SH-SY5Y (cell line): ENCODE results near the gene PPP2R2C.

Source experiments
- GATA2 ChIP-seq: IDR thresholded peaks from 2 replicates; pipeline ENCODE4 v1.6.1; 2011; ENCODE audit warnings: mild to moderate bottlenecking, low read depth, low read length
- GATA3 ChIP-seq: IDR thresholded peaks from 2 replicates; pipeline ENCODE4 v1.6.1; 2011; ENCODE audit warnings: low read depth, mild to moderate bottlenecking, low read length, moderate library complexity

DNA sequence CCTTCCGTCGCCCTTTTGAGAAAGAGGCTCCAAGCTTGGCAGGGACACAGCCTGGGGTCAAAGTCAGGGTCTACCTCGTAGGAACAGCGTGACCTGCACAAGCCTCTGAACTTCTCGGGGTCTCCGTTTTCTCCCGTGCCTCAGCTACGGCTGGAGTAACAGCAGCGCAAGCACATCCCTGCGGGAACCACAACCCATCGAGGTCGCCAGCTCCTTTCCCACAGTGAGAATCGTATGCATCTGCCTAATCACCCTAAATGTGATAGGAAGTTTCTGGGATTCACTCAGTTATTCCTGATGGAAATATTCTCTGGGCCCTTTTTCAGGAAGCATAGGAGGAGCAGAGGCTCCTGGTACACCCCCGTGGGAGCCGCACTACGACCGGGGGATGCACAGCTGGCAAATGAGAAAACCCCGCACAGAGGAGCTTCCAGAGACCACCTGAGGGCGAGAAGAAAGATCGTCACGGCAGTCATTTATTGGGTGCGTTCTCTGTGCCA lies 24.7 kb downstream of the PPP2R2C start:
- no peak for TF ChIP-seq GATA2
- no peak for TF ChIP-seq GATA3
